ENCODE measurements around the gene NKG7. TPM values are rescaled to one million over a fixed set of nuclear protein-coding genes. Genes with fewer than 3 reads are reported as not detected.

The NKG7 gene
- total RNA-seq, 1 experiment from 2014 or later = not detected

DNA sequence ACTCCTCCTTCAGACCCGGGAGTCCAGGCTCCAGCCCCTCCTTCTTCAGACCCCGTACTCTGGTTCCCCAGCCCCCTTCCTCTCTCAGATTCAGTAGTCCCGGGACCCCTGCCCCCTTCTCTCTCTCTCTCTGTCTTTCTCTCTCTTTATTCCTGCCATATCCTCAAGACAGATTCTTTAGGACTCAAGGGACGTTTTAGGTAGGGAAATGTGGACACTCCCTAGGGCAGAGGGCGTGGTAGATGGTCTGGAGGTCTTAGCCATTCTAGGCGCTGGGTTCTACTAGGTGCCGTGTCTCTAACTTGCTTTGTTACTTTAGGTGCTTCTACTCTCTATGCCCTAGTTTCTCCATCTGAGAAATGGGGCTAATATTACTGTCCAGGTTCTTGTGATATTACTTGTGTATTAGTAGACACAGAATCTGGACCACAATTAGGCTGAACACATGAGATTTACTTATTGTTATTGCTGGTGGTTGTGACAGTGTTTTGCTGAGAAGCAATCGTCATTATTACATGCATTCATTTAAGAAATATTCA, 18.7 kb upstream of the NKG7 start:
- DNase-seq (ENCODE audit: low read depth) = no peak

DNA sequence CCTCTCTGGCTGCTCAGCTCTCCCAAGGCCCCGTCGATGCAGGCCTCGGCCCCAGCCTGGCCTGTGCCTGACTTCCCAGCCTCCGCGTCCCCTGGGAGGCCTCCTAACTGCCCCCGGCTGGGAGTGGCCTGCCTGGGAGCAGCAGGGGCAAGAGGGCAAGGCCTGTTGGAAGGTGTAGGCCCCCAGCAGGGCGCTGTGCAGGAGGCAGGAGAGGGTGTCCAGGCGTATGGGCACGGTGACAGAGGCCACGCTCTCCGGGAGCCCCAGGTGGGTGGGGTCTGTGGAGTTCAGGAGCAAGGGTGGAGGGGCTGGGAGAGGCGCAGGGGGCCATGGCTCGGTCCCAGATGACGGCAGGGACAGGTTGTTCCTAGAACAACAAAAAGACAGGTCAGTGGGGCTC, 16.7 kb upstream of the NKG7 start:
- DNase-seq (ENCODE audit: low read depth) = no peak

DNA sequence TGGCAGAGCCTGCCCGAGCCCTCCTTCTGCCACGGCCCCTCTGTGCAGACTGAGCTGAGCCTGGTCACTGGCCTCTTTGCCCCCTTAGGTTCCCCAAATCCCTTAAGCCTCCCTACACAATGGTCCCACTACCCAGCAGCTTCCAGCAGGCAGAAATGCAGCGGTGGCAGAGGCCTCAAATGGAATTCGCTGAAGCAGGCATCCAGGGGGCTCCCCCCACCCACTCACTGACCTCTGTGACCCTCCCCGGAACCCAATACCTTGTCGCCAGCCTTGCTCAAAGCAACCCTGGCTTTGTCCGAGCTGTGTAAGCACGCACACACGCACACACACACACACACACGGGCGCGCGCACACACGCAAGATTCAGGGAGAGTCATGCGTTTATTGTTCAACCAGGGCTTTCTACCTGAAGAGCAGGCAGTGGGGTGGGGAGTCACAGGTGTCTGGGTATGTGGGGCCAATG, 15.5 kb upstream of the NKG7 start, which contains the start of gene LIM2:
TSS of gene LIM2 (minus strand) at position 51 of the 466 bp plus-strand sequence. CDS start 531 bp downstream, outside the sequence.
- no peak for DNase-seq (ENCODE audit: low read depth)

DNA sequence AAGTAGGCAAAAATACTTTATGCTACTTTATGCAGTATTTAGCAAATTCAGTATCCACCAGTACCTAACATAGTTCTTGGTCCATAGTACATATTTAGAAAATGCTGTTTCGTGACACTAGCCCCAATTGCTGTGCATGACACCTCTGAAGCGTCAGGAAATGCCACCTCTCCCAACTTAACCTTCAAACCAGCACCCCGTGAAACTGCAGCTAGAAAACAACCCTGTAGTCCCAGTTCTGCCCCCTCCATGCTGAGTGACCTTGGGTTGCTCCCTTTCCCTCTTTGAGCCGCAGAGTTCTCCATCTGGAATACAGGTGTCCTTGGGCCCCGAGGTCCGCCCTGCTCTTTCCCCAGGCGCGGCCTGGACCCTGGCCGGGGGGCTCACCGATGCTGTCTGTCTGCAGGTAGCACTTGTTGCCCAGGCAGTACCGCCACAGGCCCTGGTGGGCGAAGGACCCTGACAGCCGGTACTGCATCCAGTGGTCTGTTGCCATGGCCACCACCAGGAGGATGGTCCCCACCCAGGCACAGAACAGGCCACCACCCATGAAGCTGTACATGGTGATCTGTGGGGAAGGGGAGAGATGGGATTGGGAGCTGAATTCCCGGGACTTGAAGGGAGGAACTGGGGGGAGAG, 14.5 kb upstream of the NKG7 start:
- no peak for DNase-seq (ENCODE audit: low read depth)

DNA sequence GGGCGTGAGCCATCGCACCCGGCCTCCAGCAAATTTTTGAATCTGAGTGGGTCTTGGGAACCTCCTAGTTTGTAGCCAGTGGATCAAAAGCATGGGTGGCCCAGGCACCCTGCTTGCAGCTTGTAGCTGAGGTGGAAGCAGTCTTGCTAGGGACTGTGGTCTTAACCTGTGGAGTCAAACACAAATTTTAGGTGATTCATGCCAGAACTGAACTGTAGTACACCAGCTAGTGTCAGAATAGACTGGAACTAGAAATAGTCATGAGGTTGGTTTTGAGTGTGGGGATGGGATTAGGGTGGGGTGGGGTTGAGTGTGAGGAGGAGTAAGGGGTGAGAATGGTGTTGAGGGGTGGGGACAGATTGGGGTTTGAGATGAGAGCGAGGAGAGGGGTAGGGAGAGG, 9.6 kb upstream of the NKG7 start:
- no peak for DNase-seq (ENCODE audit: low read depth)

DNA sequence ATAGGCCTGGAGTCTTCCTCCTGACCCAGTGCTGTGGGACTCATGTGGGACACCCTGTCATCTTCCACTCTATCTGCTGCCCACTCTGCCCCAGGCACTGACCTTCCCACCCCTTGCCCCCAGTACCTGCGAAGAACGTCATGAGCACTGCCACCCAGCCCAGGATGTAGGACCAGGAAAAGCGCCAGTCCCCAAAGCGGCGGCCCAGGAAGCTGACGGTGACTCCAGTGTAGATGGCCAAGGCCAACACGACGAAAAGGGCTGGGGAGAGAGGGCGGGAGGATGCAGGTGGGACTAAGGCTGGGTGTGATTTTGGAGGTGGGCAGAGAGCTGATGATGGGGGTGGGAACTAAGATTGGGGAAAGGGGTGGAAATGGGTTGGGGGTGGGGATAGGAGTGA, 7.9 kb upstream of the NKG7 start:
- DNase-seq (ENCODE audit: low read depth) = no peak

DNA sequence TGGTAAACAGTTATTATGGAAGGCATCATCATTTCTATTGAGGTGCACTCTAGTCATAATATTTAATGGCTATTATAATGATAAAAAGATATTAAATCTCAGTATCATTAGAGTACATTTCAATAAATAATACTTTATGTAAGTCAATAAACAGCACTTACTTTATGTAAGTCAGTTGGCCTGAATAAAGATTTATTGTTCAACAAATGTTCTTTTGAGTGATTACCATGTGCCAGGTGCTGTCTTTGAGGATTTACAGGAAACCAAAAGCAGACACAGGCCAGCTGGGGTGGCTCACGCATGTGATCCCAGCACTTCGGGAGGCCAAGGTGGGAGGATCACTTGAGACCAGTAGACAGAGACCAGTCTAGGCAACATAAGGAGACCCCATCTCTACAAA, 5.0 kb upstream of the NKG7 start:
- DNase-seq (ENCODE audit: low read depth) = no peak

DNA sequence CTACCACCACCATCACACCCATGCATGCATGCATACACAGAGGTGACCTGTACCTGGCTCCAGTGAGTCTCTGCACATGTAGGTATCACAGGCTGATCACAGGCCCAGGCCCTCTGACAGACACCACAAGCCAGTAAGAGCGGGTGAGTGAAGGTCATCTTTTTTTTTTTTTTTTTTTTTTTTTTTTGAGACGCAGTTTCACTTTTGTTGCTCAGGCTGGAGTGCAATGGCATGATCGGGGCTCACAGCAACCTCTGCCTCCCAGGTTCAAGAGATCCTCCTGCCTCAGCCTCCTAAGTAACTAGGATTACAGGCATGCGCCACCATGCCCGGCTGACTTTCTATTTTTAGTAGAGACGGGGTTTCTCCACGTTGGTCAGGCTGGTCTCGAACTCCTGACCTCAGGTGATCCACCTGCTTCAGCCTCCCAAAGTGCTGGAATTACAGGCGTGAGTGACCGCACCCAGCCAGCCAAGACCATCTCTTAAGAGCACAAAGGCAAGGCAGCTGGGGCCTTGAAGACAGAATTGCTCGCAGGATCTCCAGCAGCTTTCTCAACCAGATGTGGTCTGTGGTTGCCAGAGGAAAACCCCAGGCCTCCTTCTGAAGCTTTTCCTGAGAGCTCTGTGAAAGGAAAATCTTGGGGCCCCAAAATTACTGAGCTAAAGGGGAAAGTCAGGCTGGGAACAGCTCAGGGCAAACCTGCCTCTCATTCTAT, 3.2 kb upstream of the NKG7 start:
- DNase-seq (ENCODE audit: low read depth) = no peak

DNA sequence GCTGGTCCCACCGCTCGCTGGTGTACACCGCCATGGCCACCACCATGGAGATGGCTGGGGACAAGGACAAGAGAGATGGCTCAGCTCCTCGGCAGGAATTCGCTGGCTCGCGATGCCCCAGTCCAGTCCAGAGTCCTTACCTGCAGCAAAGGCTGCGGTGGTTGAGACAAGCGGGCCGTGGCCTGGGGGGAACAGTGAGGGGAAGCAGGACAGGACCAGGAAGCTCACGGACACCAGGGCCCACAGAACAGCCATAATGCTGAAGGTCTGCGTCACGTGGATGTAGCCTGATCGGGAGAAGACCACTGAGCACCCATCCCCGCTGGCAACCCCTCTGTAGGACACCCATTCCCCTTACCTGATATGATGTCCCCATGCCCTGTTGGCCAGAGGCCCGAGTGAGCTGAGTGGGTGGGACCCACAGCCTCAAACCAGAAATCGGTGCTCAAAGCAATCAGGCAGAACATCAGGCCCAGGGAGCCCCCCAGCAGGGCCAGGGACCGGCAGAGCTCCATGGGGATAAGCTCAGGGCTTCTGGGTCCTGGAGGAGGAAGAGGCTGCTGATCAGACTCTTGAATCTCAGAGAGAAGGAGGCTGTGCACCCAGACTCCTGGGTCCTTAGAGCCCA, 319 bp downstream of the NKG7 start:
- DNase-seq (ENCODE audit: low read depth) = no peak

DNA sequence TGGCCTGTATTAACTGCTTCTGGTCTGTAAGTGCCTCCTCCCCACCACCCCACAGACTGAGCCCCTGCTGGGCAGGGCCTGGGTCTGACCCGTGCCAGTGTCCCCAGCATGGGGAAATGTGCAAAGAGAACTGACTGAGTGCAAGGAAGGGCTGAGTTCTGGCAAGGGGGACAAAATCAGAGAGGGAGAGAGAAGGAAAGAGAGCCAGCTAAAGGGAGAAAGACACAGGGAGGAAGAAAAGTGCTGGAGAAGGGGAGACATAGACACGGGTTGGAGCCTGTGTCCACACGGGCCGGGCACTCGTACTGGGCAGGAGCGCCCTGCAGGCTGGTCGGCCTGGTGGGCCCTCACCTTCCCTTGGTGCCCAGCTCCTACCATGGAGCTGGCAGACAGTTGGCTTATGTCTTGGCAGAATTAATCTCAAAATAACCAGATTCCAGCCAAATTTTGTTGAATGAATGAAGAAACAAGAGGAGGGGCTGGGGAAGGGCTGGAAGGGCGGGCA, 1.2 kb downstream of the NKG7 start:
- no peak for DNase-seq (ENCODE audit: low read depth)

DNA sequence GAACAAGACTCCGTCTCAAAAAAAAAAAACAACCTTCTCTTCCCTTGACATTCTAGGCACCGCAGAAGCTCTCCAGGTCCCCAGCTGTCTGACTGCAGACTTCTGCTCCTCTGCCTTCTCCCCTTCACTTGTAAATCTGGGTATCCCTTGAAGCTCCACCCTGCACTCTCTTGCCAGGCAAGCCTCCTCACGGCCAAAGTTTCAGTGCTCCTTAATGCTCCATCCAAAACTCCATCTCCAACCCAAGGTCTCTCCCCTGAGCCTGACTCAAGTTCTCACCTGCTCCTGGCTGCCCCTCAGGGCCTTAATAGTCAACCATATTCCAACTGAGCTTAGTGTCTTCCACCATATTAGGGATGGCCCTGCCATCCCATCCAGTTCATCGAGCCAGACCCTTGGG, 2.2 kb downstream of the NKG7 start:
- DNase-seq (ENCODE audit: low read depth) = no peak

DNA sequence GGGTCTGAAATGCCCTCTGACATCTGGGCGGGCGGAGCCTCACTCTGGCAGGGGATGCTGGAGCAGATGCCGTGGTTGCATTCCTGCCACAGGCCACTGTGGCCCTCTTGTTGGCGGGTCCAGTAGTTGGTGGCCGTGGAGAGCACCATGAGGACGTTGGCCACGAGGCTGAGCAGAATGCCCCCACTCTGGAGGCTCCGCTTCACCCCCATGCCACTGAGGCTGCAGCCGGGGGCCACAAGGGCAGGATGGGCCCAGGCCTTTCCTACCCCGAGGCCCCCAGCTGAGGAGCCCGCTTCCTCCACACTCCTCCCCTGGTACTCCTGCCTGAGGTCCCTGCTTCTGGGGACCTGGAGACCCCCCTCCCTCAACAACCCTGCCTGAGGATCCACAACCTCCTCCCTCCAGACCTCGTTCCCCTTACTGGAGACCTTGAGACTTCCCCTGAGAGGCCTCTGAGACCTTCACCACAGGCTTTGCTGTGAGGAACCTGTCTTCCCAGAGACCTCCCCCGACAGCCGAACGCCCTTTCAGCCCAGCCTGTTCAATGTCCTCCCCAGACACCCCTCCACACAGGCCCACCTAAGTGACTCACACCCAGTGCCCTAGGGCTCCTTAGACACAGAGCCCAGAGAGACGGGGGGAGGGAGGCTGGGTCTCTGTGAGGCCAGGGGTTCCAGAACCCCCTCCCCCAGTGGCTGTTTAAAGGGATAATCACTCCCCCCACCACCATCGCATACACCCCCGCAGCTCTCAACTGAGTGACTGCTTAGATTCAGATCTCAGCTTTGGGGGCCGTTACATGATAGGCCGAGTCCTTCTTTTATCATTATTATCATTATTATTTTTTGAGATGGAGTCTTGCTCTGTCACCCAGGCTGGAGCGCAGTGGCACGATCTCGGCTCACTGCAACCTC, 3.8 kb downstream of the NKG7 start, which contains the start of gene CLDND2:
TSS of gene CLDND2 (minus strand) at position 638 of the 917 bp plus-strand sequence. CDS start at position 212, 426 bp downstream.
- DNase-seq (ENCODE audit: low read depth) = peak; percentile 16

DNA sequence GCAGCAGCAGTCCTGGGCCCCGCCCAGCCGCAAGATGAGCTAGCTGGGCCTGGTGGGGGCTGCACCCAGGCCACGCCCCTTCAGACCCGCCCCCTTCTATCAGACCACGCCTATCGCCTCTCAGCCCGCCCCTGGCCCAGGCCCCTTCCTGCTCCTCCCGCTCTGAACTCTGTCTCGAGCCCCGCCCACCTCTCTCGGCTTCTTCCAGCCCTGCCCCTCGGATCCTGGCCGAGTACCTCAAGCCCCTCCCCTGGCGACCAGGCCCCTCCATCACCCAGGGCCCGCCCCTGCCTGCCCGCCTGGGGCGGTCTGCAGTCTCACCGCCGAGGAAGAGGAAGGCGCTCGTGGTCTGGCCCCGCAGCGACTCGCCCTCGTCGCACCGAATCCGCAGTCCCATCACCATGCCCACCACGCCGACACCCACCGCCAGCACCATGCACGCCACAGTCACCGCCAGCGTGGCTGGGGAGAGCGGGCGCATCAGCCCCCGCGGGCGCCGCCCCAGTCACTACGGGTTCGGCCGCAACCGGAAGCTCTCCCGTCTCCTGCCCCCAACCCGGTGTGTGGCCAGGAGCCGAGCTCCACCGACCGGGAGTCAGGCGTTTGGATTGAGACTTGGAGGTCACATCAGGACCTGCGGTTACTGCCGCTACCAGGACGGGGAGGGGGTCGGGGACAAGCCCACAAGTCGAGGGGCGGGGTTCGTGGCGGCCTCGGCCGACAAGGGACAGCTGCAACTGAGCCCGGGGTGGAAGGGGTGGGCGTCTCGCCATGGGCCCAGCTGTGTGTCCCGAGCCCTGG, 4.7 kb downstream of the NKG7 start:
- peak; percentile 98 for DNase-seq (ENCODE audit: low read depth)

DNA sequence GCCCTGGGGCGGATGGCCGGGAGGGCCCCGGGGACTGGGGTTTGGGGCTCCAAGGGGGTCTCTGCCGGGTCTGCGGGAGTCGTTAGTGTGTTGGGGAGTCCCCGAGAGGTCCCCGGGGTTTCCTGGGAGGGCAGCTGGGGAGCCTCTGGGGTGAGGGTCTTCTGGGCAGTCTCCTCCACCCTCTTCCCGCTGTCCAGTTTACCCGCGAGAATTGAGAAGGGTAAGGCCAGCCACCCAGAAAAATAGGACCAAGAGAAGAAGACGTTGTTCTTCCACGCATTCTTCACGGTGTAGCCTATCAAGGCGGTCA, 5.2 kb downstream of the NKG7 start:
- no peak for DNase-seq (ENCODE audit: low read depth)

DNA sequence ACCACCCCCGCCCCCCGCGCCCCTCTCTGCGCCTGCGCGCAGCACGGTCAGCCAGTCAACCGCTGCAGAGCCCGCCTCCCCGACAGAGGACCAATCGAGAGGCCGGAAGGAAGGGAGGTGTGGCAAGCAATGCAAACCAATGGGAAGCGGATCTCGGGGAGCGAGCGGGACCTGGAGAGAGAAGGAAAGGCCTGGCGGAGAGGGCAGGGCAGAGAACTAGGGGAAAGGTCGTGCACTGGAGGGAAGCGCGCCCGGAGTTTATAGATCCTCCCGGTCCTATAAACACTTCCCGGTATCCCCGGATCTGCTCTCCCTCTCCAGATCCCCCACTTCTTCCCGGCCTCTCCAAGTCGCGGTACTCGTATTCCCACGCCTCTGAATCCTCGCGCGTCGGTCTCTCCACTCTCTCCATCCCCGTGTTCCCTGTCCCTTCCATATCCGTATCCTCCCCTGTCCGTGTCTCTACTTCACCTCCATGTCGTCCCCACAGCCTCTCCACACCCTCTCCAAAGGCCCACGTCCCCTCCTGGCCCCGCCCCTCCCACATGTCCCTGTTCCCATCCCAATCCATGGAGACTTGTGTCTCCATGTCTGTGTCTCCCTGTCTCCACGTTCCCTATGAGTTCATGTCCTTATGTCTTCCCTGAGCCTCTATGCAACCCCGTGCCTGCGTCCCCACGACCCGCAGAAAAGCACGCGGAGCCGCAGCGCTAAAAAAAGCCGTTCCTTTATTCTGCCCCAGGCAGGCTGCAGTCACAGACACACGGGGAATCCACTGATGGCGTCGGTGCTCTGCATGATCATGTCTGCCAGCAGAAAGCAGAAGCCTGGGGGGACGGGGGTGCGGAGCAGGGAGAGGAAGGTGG, 5.8 kb downstream of the NKG7 start:
- peak; percentile 99 for DNase-seq (ENCODE audit: low read depth)

DNA sequence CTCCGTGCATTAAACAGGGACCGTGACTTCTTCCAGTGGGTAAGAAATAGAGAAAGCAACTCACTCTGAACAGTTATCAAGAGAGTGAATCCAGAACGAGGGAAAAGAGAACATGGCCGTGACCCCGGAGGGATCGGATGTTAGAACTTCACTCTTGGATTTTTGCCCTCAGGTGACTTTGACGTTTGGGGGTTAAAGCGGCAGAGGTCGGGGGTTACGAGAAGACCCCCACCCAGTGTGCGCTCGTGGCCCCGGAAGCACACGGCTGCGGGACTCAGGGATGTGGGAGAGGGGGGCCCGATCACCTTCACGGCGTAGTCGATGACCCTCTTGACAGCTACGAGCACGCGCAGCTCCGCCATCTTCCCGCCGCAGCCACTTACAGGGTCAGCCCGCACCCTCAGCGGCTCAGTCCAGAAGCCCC, 6.5 kb downstream of the NKG7 start, which contains the start of gene ETFB:
TSS of gene ETFB (minus strand) at position 424 of the 424 bp plus-strand sequence. CDS start at position 362, 62 bp downstream.
- no peak for DNase-seq (ENCODE audit: low read depth)

DNA sequence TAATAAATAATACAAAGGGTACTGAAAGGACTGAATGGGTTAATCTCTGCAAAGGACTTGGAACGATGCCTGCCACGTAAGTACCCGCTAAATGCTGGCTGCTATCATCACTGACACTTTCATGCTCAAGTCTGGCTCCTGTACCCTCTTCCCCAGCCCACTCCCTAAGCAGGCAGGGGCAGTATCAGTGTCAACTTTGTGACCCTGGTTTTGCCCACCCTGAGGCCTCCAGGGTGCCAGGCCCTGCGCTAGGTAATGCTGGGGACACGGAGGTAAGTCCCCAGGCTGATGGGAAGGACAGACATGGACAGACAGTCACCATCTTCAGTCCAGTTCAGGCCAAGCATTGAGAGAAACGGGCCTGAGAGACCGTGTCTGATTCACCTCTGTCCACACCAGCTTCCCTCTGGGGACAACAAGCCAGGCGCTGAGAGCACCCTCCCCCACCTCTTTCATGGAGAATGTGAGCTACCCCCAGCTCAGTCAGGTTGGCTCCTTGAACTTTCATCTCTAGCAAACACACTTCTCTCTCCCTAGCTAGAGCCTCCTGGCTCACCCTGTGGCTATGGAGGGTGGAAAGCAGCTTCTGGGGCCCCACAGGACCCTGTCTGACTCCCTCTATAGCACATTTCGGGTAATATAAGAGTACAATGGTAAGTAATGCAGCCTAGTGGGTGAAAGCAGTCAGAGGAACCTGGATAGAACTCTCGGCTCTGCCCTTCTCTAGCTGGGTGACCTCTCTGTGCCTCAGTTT, 7.1 kb downstream of the NKG7 start:
- DNase-seq (ENCODE audit: low read depth) = peak; percentile 70

All from RPMI7951 (cell line).